Measurements from ENCODE around the gene PEAR1. TPM values are rescaled to one million over a fixed set of nuclear protein-coding genes. Genes with fewer than 3 reads are reported as not detected.

PEAR1 gene
- total and polyA plus RNA-seq, 2 of the 8 experiments (the other 6 are each of a cell fraction or from before 2014, with no cell fraction given): 0.63 to 0.71 TPM

- no peak overlapping the region for H3K56ac ChIP-seq (replicated peaks; ENCODE audit: insufficient read length, low read depth, low read length)
- H4K5ac ChIP-seq (ENCODE audit: insufficient read length, low read depth, low read length): no peak overlapping the region
- H2BK120ac ChIP-seq (replicated peaks; ENCODE audit: low read depth, low read length): no peak overlapping the region
- no peak overlapping the region for H4K8ac ChIP-seq (ENCODE audit: extremely low read depth, insufficient read depth, low read length)
- no peak overlapping the region for H4K91ac ChIP-seq (replicated peaks; ENCODE audit: insufficient read length, low read length)
- DNase-seq (ENCODE audit: low read depth in 1 of 2, low spot score in 2 of 2) (peak in 1 of 2 experiments; percentile 76), FAIRE-seq (no peak)
- WGBS, 2 experiments (ENCODE audit: extremely low coverage in 1 of 2, insufficient coverage in 1 of 2, insufficient read length in 1 of 2, insufficient replicate concordance in 2 of 2, low coverage in 1 of 2, low lambda C conversion rate in 2 of 2, missing lambda C conversion rate in 1 of 2): 8% methylated on average over 57 of the region's 69 CpGs; no CpG with 5 or more reads in 1 of the 2 experiments
- peaks cover 0 to 25% (median 12%) of the 10 kb centered on the region in 4 experiments; a peak in 5 of 7 replicates for H3K4me1 ChIP-seq (replicated peaks in 1 of 4; ENCODE audit: control insufficient read depth in 3 of 4, insufficient read depth in 4 of 4, low read length in 3 of 4)
- H3K4me2 ChIP-seq (ENCODE audit: insufficient read depth in 1 of 2, low read depth in 2 of 2, low read length in 2 of 2): peak overlapping the region; percentile 87 to 92
- H2AFZ ChIP-seq (ENCODE audit: low read length): no peak overlapping the region
- H2BK20ac ChIP-seq (ENCODE audit: low read length): no peak overlapping the region
- CTCF ChIA-PET (ENCODE audit: partially characterized antibody): interaction anchor here (0.6 to 25.2 kb wide), 8 partner anchors 12 to 193 kb away, joined by 3 to 719 read pairs (median 4); partner anchors contain the start of genes INSRR, NES, NTRK1 and PEAR1
- no peaks in the 10 kb centered on the region for H3K79me1 ChIP-seq (ENCODE audit: low read depth, low read length)
- H3K4me3 ChIP-seq (ENCODE audit: extremely low read depth in 1 of 4, insufficient read depth in 2 of 4, low read depth in 3 of 4, low read length in 4 of 4): peak overlapping the region; percentile 31 to 58 (median 39); a peak in 7 of 8 replicates
- H3K14ac ChIP-seq (ENCODE audit: insufficient read length): no peak overlapping the region
- H2BK12ac ChIP-seq (ENCODE audit: low read depth, low read length): 0 out of 2 replicates have a peak overlapping the region, but pooled peaks have one; percentile 60
- peaks cover 12% of the 10 kb centered on the region for H3K23me2 ChIP-seq (ENCODE audit: low read depth, low read length)
- H3K4ac ChIP-seq (replicated peaks; ENCODE audit: insufficient read length, low read depth, low read length): no peak overlapping the region
- TF ChIP-seq EZH2 (IDR thresholded peaks at IDR 0.05; ENCODE audit: low read depth, low read length, severe bottlenecking) (peak; percentile 72), SP1 (IDR thresholded peaks at IDR 0.05; ENCODE audit: low read depth, low read length) (0 out of 2 replicates have a peak, but pooled peaks have one; percentile 15), MAX (IDR thresholded peaks at IDR 0.05) (peak; percentile 13; the same call in 1 of the 2 replicates), KDM4A (IDR thresholded peaks at IDR 0.05; ENCODE audit: low read depth, low read length, severe bottlenecking) (peak; percentile 83), BACH1 (IDR thresholded peaks at IDR 0.05; ENCODE audit: low read length) (no peak), TAF1 (IDR thresholded peaks at IDR 0.05; ENCODE audit: low read depth, low read length) (no peak), E2F6 (IDR thresholded peaks at IDR 0.05) (peak; percentile 67), YY1 (IDR thresholded peaks at IDR 0.05; ENCODE audit: low read depth, low read length) (no peak), SUZ12 (IDR thresholded peaks at IDR 0.05; ENCODE audit: low read length) (peak; percentile 67; the same call in 1 of the 2 replicates)
- no peaks in the 10 kb centered on the region for H3K9me3 ChIP-seq (ENCODE audit: insufficient read depth in 2 of 2, low read depth in 1 of 2, low read length in 1 of 2)
- H3K79me2 ChIP-seq (ENCODE audit: control insufficient read depth in 1 of 2, insufficient read depth in 2 of 2, low read length in 2 of 2): no peaks in the 10 kb centered on the region
- POLR2A ChIA-PET (ENCODE audit: partially characterized antibody): interaction anchor here (0.9 kb wide), 1 partner anchor 8 kb away, joined by 3 read pairs; no protein-coding TSS in a partner anchor
- H3K23ac ChIP-seq (ENCODE audit: insufficient read length): no peak overlapping the region
- H4K20me1 ChIP-seq (replicated peaks in 1 of 2; ENCODE audit: control insufficient read depth in 1 of 2, insufficient read depth in 2 of 2, low read length in 2 of 2): peaks cover 7 to 19% of the 10 kb centered on the region in 2 experiments
- H3K27ac ChIP-seq (ENCODE audit: low read depth, low read length): no peak overlapping the region
- H2BK5ac ChIP-seq (ENCODE audit: low read depth, low read length): no peak overlapping the region; the same call in 1 of the 2 replicates
- peak overlapping the region; percentile 29; the same call in 1 of the 2 replicates for H2BK15ac ChIP-seq (ENCODE audit: low read length)
- H2AK5ac ChIP-seq (ENCODE audit: low read depth, low read length): no peak overlapping the region
- H3K9ac ChIP-seq (replicated peaks in 1 of 4; ENCODE audit: extremely low read depth in 1 of 4, low read depth in 3 of 4, low read length in 3 of 4): no peak overlapping the region
- peaks cover 68 to 86% (median 82%) of the 10 kb centered on the region in 4 experiments for H3K27me3 ChIP-seq (replicated peaks in 1 of 4; ENCODE audit: control insufficient read depth in 3 of 4, extremely low read depth in 1 of 4, insufficient read depth in 3 of 4, low read length in 3 of 4)
- no peaks in the 10 kb centered on the region for H3K36me3 ChIP-seq (ENCODE audit: control insufficient read depth in 2 of 4, insufficient read depth in 4 of 4, low read length in 3 of 4)
- no peak overlapping the region; the same call in 1 of the 2 replicates for H3K18ac ChIP-seq (ENCODE audit: extremely low read depth, low read length)
Observed at GRCh38 chr1:156845055-156845952, 48.2 kb upstream of the PEAR1 start.
